SHP77 treated with DMSO at 0.1 percent for 48 hours (cell line): Measurements from ENCODE around the gene XKR7.

Experiments
- DNase-seq: peaks from one replicate; lab custom pipeline; 2025; lab: John Stamatoyannopoulos, UW

XKR7 gene

DNA sequence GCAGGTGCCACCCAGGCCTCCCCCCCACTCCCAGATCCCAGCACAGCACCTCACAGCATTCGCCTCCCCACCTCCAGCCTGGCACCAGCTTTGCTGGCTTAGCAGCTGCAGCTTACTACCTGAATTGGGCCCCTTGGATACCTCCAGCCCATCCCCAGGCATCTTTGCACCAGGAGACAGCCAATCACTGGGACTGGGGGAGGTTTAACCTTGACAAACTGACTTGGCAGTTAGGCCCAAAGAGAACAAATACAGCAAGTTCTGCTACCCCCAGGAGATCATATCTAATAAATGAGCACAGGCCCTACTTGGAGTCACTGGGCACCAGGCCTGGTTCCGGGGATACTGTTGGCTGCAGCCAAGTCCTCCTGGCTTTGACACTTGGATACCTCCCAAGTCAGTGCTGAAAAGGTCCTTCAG lies 24.9 kb upstream of the XKR7 start:
- DNase-seq = no peak

DNA sequence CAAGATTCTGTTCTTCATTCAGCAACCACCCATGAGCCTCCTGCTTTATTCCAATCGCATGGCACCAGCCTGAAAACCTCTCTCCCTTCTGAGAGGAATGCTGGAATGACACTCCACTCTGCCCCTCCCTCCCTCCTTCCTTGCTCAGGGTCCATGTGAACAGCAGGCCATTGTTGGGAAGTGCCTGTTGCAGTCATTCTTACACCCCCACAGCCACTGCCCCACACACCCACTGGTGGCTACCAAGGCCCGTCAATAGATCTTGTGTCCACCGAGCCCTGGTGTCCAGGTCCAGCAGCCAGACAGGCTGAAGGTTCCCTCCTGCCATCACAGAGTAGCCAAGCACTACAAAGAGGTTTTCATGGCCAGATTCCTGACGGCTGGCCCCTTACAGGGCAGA lies 22.6 kb upstream of the XKR7 start:
- DNase-seq = no peak

DNA sequence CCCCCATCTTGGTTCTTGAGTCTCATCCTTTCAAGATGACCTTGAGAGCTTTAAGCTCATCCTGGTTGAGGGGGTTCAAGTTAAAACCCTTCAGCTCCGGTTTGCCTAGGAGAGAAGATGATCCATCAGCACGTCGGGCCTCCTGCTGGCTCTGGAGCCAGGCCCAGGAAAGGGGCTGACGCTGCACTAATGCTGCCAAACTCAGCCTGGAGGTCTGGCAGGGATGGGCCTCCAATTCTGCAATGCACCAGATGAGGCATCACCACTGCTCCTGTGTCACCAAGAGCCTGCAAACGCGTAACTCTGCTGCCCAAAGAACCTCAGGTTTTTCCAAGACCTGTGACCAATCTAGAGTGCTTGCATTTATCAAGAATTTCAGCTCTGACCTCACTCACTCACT lies 22.2 kb upstream of the XKR7 start:
- no peak for DNase-seq

DNA sequence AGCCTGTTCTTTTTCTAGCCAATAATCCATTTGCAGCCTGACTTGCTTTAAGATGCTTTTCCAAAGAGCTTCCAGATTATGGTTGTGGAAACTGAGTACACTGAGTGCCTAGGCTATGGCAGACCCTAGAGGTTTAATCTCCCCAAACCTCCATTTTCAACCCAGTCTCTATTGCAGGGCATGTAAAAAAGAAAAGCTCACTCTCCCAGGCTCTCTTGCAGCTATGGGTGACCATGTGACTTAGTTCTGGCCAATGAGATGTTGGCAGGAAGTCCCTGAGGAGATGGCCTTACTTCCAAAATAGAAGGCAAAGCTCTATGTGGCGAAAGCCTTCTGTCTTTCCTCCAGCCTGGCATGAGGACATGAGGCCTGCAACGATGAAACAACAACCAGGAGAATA lies 19.9 kb upstream of the XKR7 start:
- no peak for DNase-seq

DNA sequence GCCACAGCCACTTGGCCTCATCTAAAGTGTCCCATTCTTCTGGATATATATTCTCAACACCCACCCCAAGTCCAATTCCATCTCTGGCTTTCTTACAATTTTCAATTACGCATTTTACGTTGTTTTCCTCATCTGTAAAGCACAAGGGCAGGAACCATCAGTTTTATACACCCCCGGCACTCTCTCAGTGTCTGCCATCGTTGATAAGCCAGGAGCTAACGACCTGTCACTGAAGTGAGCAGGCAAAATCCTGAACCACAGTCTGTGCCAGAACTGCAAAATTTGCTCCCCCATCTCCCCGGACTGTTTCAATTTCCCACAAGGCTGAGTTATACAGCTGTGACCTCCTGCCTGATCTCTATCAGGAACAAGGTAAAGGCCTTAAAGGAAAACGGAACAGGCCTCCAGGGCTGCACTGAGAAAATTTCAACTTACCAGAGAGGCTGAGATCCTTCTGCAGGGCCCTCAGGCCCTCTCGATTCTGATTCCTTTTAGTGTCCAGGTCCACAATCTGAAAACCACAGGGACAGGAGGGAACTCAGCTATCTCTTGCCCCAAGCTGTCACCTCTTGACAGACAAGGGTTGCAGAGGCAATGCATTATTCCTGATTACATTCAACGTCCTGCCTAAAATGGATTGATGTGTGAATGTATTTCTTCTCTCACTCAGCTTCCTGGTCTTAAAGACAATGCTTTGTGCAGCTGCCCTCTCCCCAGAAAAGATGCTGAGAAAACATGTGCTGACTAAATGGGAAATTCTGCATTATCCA lies 17.9 kb upstream of the XKR7 start:
- no peak for DNase-seq

DNA sequence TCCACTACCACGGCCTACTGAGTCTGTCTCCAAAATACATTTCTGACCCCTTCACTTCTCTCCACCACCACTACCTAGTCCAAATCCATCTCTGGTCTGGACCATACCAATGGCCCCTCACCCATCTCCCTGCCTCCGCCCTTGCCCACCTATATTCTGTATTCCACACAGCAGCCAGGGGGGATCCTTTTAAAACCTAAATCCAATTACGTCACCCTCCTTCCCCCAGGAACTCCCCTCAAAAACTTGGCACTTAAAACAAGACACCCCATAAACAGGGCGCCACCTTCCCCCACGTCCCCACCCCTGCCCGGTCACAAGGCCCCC lies 16.8 kb upstream of the XKR7 start:
- DNase-seq = no peak

DNA sequence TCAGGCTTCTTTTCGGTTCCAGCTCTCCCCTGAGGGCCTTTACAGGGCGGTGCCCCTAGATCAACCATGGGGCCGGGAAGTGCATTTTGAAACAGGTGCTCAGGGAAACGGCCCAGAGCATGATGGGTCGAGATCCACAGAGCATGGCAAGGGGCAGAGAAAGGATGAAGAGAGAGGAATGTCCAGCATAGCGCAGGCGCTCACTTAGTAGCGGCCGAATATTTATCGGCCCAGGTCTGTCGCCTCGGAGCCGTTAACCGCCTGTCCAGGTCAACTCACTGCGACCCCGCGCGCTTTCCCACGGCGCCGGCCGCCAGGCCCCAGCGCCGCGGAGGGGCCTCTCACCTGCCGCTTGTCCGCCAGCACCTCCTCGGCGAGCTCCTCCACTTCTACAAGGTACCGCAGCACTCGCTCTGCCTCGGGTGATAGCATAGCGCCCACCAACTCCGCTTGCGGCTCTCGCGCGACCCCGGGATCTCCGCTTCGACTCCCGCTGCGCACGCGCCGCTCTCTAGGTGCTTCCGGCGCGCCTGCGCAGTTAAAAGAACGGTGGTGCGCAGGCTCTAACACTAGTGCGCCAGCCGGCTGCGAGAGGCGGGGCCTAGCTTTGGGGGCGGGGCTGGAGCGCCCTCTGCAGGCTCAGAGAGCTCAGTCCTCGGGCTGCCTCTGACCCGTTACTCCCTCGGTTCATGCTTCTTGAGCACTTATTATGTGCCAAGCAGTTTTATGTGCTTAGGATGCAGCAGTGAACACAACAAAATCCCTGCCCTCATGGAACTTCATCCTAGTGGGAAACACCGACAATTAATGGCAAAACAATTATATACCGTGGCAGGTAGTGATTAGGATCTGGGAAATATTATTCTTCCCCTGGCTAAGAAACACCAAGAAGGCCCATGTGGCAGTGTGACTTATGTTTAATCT lies 16.2 kb upstream of the XKR7 start, which contains the start of gene PDRG1:
PDRG1 (minus strand) TSS at position 517 of the 924 bp plus-strand sequence; CDS start at position 432, 85 bp downstream.
- DNase-seq = peak; percentile 87

DNA sequence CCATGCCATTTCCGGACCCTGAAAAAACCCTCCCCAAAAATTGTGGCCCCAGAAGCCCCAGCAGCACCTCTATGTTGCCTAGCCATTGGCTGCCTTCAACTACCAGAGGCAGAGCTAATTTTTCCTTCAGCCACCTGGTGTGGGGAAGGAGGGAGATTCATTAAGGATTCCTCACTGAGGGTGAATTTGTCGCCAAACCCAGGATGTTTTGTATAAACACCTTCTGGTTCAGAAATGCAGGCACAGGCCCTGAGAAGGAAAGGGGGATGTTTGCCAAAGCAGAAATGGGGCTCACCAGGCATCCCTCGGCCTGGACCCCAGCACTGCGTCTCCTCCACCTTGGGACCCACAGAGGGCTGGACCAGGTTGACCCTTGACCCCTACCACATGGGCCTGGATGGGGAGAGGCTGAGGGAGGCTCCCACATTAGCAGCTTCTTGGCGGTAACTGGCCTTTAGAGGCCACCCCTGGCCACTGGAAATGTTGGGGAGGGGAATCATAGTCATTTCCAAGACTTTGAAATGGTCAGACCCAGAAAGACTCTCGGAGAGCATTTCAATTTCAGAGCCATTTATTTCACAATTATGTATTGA lies 14.3 kb upstream of the XKR7 start:
- DNase-seq = no peak

DNA sequence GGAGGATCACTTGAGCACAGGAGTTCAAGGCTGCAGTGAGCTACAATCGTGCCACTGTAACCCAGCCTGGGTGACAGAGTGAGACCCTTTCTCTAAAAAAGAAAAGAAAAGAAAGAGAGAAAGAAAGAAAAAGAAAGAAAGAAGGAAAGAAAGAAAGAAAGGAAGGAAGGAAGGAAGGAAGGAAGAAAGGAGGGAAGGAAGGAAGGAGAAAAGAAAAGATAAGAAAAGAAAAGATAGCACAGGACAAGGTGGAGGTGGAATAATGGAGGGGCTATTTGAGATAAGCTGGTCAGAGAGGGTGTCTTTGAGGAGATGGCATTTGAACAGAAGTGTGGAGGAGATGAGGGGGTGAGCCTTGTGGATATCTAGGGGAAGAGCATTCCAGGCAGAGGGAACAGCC lies 13.5 kb upstream of the XKR7 start:
- DNase-seq = no peak

DNA sequence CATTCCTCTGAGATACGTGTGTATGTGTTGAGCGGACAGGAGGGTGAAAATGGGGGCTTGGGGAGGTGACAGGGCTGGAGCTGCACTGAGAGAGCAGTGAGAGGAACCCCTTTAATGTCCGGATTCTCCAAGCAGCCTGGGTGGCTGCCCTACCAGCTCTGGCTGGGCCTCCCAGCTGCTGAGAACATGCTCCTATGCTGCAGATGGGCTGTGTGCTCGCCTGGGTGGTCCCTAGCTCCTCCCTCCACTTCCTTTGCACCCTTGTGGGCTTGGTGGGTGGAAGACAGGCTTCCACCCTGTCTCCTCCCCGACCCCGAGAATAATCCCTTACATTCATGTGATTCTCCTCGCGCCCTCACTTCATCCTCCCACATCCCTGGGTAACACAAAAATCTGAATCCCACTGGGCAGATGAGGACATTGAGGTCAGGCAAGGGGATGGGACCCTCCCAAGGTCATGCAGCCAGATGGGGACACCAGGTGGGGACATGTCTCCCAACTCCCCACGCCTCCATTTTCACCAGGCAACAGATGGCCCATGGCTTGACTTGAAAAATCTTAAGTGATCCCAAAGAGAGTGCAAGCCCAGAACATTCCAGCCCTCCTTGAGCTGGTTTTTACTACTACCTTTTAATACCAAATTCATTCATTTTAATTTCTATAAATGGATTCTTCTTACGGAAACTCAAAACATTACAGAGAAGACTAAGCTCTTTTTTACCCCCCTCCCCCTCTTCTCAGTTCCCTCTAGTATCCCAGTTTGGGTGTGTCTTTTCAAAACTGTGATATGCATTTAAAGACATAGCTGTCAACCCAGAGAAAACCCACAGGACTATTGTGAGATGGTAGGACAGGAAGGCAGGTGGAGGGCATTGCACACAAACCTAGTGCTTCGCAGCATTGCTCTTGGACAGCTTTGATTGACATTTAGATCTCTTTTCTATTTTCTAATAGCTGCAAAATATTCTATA lies 11.1 kb upstream of the XKR7 start:
- DNase-seq = no peak

DNA sequence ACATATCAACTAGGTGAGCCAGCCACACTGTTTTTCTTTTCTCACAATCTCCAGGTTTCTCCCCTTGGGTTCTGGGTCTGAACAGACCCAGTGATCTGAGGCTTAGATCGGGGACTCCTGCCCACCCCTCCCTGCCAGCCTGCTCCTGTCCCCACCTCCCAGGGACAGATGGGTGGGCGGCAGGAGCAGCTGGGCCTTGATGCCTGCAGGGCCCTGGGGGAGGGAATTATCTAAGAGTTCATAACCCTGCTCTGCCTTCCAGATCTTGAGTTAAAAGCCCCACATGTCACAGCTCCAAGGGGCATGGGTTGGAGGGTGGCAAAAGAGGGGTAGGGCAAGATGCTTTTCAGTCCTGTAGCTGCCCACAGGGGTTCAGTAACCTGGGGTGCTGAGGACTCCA lies 5.2 kb upstream of the XKR7 start:
- no peak for DNase-seq

DNA sequence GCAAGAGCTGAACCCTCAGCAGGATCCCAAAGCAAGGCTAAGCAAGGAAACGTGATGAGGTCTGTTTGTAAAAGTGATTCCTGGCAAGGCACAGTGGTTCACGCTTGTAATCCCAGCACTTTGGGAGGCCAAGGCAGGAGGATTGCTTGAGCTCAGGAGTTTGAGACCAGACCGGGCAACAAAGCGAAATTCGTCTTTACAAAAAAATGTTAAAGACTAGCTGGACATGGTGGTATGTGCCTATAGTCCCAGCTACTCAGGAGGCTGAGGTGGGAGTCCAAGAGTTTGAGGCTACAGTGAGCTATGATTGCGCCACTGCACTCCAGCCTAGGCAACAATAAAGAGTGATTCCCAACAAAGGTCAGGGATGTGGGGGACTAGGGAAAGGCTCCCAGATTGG lies 4.1 kb upstream of the XKR7 start:
- no peak for DNase-seq

DNA sequence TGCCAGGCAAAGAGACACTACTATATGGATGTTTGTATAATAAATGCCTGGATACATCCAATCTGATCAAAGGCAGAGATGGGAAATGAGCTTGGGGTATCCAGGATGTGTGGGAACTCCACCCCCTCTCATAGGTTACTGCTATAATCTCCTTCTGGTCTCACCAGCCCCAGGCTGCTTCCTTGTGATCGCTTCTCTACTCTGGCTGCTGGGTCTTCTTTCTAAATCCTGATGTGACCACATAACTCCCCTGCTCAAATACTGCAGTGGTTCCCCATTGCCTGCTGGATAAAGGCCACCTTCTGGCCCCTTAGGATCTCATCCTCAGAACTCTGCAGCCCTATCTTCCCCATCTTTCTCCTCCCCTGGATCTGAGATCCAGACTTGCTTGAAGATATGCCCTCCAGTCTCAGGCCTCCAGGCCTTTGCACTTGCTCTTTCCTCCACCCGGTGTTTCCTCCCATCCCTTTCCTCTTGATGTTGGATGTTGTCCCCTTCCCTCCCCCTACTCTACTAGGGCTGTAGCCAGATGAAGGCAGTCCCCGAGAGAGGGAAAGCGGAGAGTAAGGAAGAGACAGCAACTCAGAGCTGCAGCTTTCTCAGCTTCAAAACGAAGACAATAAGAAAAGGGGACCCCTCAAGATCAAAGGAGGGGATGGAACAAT lies 828 bp upstream of the XKR7 start:
- no peak for DNase-seq

DNA sequence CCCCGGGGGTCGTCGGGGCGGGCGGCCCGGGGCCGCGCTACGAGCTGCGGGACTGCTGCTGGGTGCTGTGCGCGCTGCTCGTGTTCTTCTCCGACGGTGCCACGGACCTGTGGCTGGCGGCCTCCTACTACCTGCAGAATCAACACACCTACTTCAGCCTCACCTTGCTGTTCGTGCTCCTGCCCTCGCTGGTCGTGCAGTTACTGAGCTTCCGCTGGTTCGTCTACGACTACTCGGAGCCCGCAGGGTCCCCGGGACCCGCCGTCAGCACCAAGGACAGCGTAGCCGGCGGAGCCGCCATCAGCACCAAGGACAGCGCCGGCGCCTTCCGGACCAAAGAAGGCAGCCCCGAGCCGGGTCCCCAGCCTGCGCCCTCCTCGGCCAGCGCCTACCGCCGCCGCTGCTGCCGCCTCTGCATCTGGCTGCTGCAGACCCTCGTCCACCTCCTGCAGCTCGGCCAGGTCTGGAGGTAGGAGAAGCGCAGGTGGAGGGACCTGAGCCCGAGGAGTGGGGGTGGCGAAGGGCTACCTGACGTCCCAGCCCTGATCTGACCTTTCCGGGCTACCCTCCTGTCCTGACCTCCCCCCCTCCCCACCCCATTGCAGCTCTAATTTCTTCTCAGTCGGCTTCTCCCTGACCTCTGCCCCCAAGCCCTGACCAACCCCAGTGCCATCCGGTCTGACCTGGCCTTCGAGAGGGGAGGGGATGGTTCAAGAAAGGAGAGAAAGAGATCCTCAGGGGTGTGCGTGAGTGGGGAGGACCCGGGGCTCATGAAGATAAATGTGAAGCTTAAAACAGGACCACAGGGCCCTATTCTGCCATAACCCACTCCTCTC lies 558 bp downstream of the XKR7 start:
- DNase-seq = no peak

DNA sequence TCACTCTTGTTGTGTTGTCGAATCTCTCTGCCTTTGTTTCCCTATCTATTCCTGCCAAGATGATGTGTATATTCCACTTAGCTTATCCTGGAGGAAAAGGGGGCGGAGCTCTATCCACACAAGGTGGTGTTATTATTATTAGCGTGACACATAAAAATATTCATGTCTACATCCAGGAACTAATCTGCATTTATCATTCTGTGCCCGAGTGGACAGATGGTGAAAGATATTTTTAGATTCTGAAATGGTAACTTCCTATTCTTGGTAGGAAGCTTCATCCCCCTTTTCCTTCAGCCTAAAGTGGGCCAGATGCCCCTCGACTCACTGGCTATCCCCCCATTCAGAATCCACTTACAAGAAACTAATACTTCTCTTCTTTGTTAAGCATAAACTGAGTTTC lies 2.0 kb downstream of the XKR7 start:
- DNase-seq = no peak

DNA sequence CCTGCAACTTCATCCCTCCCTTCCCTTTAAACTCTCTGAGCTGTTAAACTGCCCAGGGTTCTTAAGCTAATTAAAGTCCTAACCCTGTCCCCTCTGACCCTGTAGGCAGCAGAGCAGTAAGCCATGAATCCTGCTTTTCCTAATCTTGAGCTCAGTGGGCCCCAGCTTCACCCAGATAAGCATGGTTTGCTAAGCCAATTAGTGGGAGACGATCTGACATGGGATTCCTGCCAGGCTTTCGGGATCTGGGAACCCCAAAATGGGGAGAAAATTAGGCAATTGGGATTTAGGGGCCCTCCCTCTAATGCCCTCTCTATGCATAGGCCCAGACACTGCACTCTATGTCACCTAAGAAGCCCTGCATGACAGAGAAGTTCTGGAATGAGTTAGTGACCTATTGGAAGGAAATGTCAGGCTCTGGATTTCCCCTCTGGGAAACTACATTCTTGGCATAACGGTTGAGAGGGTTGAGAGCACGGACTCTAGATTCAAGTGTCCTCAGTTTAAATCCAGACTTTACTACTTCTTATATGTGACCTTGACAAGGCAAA lies 4.6 kb downstream of the XKR7 start:
- DNase-seq = no peak

DNA sequence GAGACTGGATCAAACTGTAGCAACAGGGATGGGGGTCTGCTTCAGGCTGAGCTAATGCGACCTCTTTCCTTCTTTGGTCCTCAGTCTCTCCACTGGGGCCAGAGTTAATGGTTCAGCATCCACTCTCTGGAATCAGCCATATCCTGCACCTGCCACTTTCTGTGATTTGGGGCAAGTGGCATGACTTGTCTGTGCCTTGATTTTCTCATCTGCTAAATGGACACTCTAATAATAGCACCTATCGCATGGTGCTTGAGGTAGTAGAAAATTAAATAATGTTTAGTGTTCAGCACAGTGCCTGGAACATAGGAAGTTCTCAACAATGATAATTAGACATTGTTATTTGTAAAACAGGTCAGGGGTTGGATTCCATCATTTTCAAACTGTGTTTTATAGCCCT lies 6.3 kb downstream of the XKR7 start:
- no peak for DNase-seq

DNA sequence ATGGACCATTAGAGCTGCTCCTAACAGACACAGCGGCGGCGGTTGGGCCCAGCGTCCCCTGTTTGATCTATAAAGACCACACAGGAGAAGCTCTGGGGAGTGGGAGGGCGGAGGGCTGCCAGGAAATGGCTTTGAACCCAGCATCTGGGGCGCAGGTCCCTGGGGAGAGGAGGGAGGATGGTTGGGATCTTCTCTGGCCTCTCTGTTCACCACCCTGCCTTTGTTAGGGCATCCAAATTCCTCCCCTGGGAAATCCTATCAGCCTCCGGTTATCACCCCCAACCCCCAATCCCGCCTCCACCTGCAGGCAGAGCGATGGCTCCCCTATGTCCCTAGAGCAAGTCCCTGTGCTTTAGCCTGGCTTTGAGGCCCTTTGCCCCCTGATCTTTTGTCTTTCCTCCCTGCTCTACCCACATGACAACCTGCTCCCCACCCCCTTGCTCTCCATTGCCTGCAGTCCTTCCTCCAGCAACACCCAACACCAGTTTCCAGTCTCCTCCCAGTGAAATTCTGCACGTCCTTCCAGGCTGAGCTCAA lies 7.1 kb downstream of the XKR7 start:
- DNase-seq = no peak

DNA sequence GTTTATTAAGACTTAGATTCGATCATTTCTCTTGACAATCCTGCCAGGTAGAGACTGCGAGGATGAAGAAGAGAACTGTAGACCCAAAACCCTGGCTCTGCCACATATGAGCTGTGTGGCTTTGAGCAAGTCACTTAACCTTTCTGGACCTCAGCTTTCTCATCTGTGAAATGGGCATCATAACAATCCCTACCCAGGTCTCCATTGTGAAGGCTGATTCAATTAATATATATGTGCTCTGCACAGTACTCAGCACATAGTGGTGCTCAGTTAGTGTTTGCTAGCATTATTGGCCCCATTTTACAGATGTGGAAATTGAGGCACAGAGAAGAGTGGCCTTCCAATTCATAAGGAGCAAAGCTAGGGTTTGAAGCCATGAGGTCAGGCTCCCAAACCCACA lies 7.9 kb downstream of the XKR7 start:
- DNase-seq = no peak

DNA sequence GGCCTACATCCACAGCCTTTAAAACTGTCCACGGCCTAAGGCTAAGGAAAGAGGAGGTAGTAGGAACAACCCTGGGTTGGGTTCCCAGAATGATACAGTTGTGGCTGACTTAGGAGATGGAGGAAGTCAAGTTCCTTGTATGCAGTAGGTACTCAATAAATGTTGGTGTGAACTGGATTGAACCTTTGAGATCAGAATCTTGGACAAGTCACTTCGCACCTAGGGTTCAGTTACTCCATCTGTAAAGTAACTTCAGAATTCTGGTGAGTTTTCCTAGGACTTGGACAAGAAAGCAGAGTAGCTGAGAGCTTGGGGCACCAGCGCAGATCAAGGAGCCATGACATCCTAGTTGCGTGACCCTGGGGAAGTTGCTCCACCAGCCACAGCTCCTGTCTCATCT lies 9.1 kb downstream of the XKR7 start:
- DNase-seq = no peak
